GM21528 (cell line): ENCODE measurements around the gene VEPH1.

Experiments used
- ATAC-seq: cut with Tn5 transposase; IDR thresholded peaks from one replicate; pipeline ENCODE4 v1.9.1; 2021; ENCODE audit warnings: mild to moderate bottlenecking, moderate library complexity; ENCODE audit not compliant: unreplicated experiment, low FRiP score

Gene VEPH1

GRCh38 chr3:157233923-157234322 is 269.3 kb downstream of the VEPH1 start:
- ATAC-seq: no peak

GRCh38 chr3:157232141-157232540 is 271.1 kb downstream of the VEPH1 start:
- ATAC-seq: no peak

- ATAC-seq: no peak
Measured at GRCh38 chr3:157231071-157231470, 272.1 kb downstream of the VEPH1 start.

- no peak for ATAC-seq
Measured at GRCh38 chr3:157226173-157226847, 276.9 kb downstream of the VEPH1 start.

- ATAC-seq: no peak
Measured at GRCh38 chr3:157225001-157225400, 278.2 kb downstream of the VEPH1 start.

DNA sequence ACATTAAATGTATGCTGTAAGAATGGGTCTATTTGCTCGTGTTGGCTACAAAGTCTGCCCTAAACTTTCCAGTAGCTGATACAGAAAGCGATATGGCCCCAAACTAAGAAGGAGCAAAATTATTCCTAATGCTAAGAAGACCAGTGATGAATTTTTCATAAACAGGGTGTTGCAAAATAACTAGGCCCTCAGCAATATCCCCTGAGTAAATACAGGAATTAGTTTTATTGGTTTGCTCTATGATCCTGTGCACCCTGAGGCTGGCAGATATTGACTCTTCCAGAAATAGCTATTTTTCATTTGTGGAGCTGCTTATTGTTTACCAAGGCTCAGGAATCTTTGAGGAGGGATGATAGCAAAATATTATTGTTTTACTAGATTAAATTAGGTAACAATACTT is 282.3 kb downstream of the VEPH1 start:
- ATAC-seq: no peak

DNA sequence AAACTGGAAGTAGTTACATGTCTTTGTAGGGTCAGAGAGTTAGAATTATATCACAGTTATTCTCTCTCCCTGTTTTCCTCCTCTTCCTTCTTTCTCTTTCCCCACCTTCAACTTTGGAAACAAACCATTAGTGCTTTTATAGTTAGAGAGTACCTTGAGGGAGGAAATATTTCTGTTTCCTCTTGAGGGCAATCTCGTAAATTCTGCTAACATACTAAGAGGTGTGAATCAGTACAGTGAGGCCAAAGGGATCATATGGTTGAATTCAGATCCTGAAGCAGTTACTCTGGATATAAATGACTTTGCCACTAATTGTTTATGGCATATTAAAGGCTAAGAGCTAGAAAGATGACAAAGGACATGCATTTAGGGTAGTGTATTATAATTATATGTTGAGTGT is 283.0 kb downstream of the VEPH1 start:
- ATAC-seq: no peak

- ATAC-seq: no peak
Measured at GRCh38 chr3:157219215-157219614, 284.0 kb downstream of the VEPH1 start.
